Skeletal muscle tissue (tissue), 4 donors: ENCODE results near the gene PARP1. TPM values are rescaled to one million over a fixed set of nuclear protein-coding genes. Genes with fewer than 3 reads are reported as not detected.

ENCODE experiments used
- H3K27ac ChIP-seq: one replicate; pipeline ENCODE4 v1.7.0; 2013; ENCODE audit warnings: mild to moderate bottlenecking, low read depth, low read length, inconsistent platforms
- H3K27me3 ChIP-seq, 3 donors: one replicate each; pipeline ENCODE4 v1.7.0; 2013; ENCODE audit warnings: low read length in 3 of 3; ENCODE audit not compliant: control insufficient read depth in 3 of 3, insufficient read depth in 3 of 3
- H3K36me3 ChIP-seq, 3 donors: one replicate each; pipeline ENCODE4 v1.7.0; 2013; ENCODE audit warnings: low read length in 3 of 3; ENCODE audit not compliant: control insufficient read depth in 3 of 3, insufficient read depth in 3 of 3
- H3K4me1 ChIP-seq, 3 donors: one replicate each; pipeline ENCODE4 v1.7.0; 2013; ENCODE audit warnings: low read length in 3 of 3, mild to moderate bottlenecking in 3 of 3; ENCODE audit not compliant: control insufficient read depth in 3 of 3, insufficient read depth in 3 of 3
- H3K4me3 ChIP-seq, 3 donors: one replicate each; pipeline ENCODE4 v1.7.0; 2013; ENCODE audit warnings: low read length in 3 of 3
- H3K9ac ChIP-seq, 3 donors: one replicate each; pipeline ENCODE4 v1.7.0; 2013; ENCODE audit warnings: low read length in 3 of 3, mild to moderate bottlenecking in 3 of 3, moderate library complexity in 2 of 3, low read depth in 1 of 3
- H3K9me3 ChIP-seq, 3 donors: one replicate each; pipeline ENCODE4 v1.7.0; 2013; ENCODE audit warnings: low read length in 3 of 3; ENCODE audit not compliant: control insufficient read depth in 3 of 3
- total RNA-seq: library from RNA; depleted of rRNA; stranded (reverse); fragments of >200 nt; gene quantifications from one replicate; pipeline ENCODE4 v1.2.3, GENCODE V29; 2014
- donor health status: Osteomylitis.

The PARP1 gene
- total RNA-seq, 1 donor from 2014 or later, result 94.5 TPM

GRCh38 chr1:226384717-226385116 lies 23.2 kb downstream of the PARP1 start:
- Histone ChIP-seq H3K36me3 (peaks cover 78 to 95% (median 92%) of the 10 kb centered on the region in 3 donors), H3K9ac (no peak overlapping the region), H3K27me3 (no peaks in the 10 kb centered on the region), H3K4me3 (no peak overlapping the region), H3K4me1 (no peaks in the 10 kb centered on the region), H3K9me3 (no peaks in the 10 kb centered on the region), H3K27ac (no peak overlapping the region)

GRCh38 chr1:226384040-226384439 lies 23.9 kb downstream of the PARP1 start:
- Histone ChIP-seq H3K27me3 (no peaks in the 10 kb centered on the region), H3K4me1 (no peaks in the 10 kb centered on the region), H3K9me3 (no peaks in the 10 kb centered on the region), H3K36me3 (peaks cover 77 to 95% (median 94%) of the 10 kb centered on the region in 3 donors), H3K4me3 (no peak overlapping the region), H3K9ac (no peak overlapping the region), H3K27ac (no peak overlapping the region)

DNA sequence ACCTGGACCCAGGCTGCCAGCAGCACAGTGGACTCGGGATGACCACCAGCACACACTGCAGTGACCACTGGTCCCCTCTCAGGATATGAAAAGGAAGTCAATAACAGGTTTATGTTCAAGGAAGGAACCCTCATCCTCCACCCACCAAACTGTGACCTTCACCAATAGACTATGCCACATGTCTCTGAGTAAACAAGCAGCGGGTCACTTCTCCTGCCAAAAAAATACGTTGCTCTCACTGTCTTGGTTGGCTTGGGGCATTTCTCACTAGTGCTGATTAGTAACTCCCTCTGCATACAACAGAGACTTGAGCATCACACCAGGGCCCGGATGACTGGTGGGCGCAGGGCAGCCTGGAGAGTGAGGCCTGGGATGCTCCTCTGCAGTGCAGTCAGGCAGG lies 25.9 kb downstream of the PARP1 start:
- no peak overlapping the region for H3K27ac ChIP-seq
- H3K4me1 ChIP-seq, result no peaks in the 10 kb centered on the region
- peaks cover 91 to 93% (median 92%) of the 10 kb centered on the region in 3 donors for H3K36me3 ChIP-seq
- no peaks in the 10 kb centered on the region for H3K27me3 ChIP-seq
- no peaks in the 10 kb centered on the region for H3K9me3 ChIP-seq
- no peak overlapping the region for H3K9ac ChIP-seq
- H3K4me3 ChIP-seq, result no peak overlapping the region

- Histone ChIP-seq H3K4me3 (no peak overlapping the region), H3K36me3 (peaks cover 93 to 95% (median 94%) of the 10 kb centered on the region in 3 donors), H3K27me3 (no peaks in the 10 kb centered on the region), H3K4me1 (no peaks in the 10 kb centered on the region), H3K9ac (no peak overlapping the region), H3K9me3 (no peaks in the 10 kb centered on the region), H3K27ac (no peak overlapping the region)
Measured at GRCh38 chr1:226381226-226381998, 26.5 kb downstream of the PARP1 start.

GRCh38 chr1:226378071-226378470 lies 29.8 kb downstream of the PARP1 start:
- H3K36me3 ChIP-seq, result peaks cover 82 to 86% (median 86%) of the 10 kb centered on the region in 3 donors
- no peak overlapping the region for H3K27ac ChIP-seq
- H3K9ac ChIP-seq, result no peak overlapping the region
- H3K4me3 ChIP-seq, result no peak overlapping the region
- peaks cover 6 to 8% (median 7%) of the 10 kb centered on the region in 3 donors for H3K4me1 ChIP-seq
- no peaks in the 10 kb centered on the region for H3K27me3 ChIP-seq
- H3K9me3 ChIP-seq, result no peaks in the 10 kb centered on the region

- H3K27me3 ChIP-seq, result no peaks in the 10 kb centered on the region
- H3K4me3 ChIP-seq, result no peak overlapping the region
- H3K27ac ChIP-seq, result no peak overlapping the region
- H3K36me3 ChIP-seq, result peaks cover 69 to 72% (median 71%) of the 10 kb centered on the region in 3 donors
- H3K9ac ChIP-seq, result no peak overlapping the region
- peaks cover 9 to 16% (median 13%) of the 10 kb centered on the region in 3 donors for H3K4me1 ChIP-seq
- H3K9me3 ChIP-seq, result no peaks in the 10 kb centered on the region
Measured at GRCh38 chr1:226376300-226376699, 31.6 kb downstream of the PARP1 start.

GRCh38 chr1:226373376-226373775 lies 34.5 kb downstream of the PARP1 start:
- Histone ChIP-seq H3K4me3 (peak overlapping the region in 1 of 3 donors; percentile 23), H3K9me3 (no peaks in the 10 kb centered on the region), H3K9ac (peak overlapping the region in 2 of 3 donors; percentile 58 to 79), H3K27me3 (no peaks in the 10 kb centered on the region), H3K4me1 (peaks cover 9 to 16% (median 13%) of the 10 kb centered on the region in 3 donors), H3K27ac (peak overlapping the region; percentile 9), H3K36me3 (peaks cover 54 to 64% (median 58%) of the 10 kb centered on the region in 3 donors)

GRCh38 chr1:226372885-226373284 lies 35.0 kb downstream of the PARP1 start:
- peak overlapping the region; percentile 9 for H3K27ac ChIP-seq
- H3K9ac ChIP-seq, result peak overlapping the region in 2 of 3 donors; percentile 58 to 79
- no peaks in the 10 kb centered on the region for H3K27me3 ChIP-seq
- no peaks in the 10 kb centered on the region for H3K9me3 ChIP-seq
- peak overlapping the region; percentile 11 to 53 (median 38) for H3K4me3 ChIP-seq
- peaks cover 9 to 16% (median 13%) of the 10 kb centered on the region in 3 donors for H3K4me1 ChIP-seq
- H3K36me3 ChIP-seq, result peaks cover 55 to 64% (median 59%) of the 10 kb centered on the region in 3 donors

- Histone ChIP-seq H3K9me3 (no peaks in the 10 kb centered on the region), H3K4me3 (no peak overlapping the region), H3K4me1 (peaks cover 9 to 16% (median 13%) of the 10 kb centered on the region in 3 donors), H3K27me3 (no peaks in the 10 kb centered on the region), H3K9ac (no peak overlapping the region), H3K36me3 (peaks cover 57 to 68% (median 61%) of the 10 kb centered on the region in 3 donors), H3K27ac (no peak overlapping the region)
Measured at GRCh38 chr1:226371866-226372490, 35.9 kb downstream of the PARP1 start.
